RWPE2 (cell line): Measurements from ENCODE around the gene CRYZ.

Source experiments
- ATAC-seq: fragments of 200-7000 bp; cut with Tn5 transposase; 3 replicates; pipeline ENCODE4 v1.9.1; 2021; ENCODE audit warnings: low read depth
- DNase-seq: peaks from one replicate; pipeline ENCODE4 v3.0.0-alpha.2; 2020; ENCODE audit warnings: low spot score
- H3K27ac ChIP-seq: fragments of 450-650 bp; 2 replicates; pipeline ENCODE4 v1.5.1; 2017; ENCODE audit warnings: mild to moderate bottlenecking; ENCODE audit not compliant: poor library complexity, severe bottlenecking
- H3K27me3 ChIP-seq: fragments of 250-450 bp; sonication (Bioruptor Pico); 2 replicates; pipeline ENCODE4 v1.5.1; 2021; ENCODE audit warnings: mild to moderate bottlenecking, moderate library complexity; ENCODE audit not compliant: insufficient read depth, poor library complexity, severe bottlenecking
- H3K36me3 ChIP-seq: fragments of 250-450 bp; sonication (Bioruptor Pico); 2 replicates; pipeline ENCODE4 v1.5.1; 2020; ENCODE audit warnings: low read depth, mild to moderate bottlenecking, moderate library complexity
- H3K4me1 ChIP-seq: fragments of 250-450 bp; sonication (Bioruptor Pico); 2 replicates; pipeline ENCODE4 v1.5.1; 2021; ENCODE audit warnings: mild to moderate bottlenecking, moderate library complexity; ENCODE audit not compliant: insufficient read depth, poor library complexity, severe bottlenecking
- H3K4me3 ChIP-seq: fragments of 250-450 bp; sonication (Bioruptor Pico); 2 replicates; pipeline ENCODE4 v1.5.1; 2021; ENCODE audit warnings: mild to moderate bottlenecking, moderate library complexity; ENCODE audit not compliant: severe bottlenecking
- H3K9me3 ChIP-seq: fragments of 250-450 bp; sonication (Bioruptor Pico); 2 replicates; pipeline ENCODE4 v1.5.1; 2021; ENCODE audit warnings: mild to moderate bottlenecking, moderate library complexity; ENCODE audit not compliant: severe bottlenecking
- CTCF ChIP-seq: fragments of 450-650 bp; IDR thresholded peaks from one replicate; pipeline ENCODE4 v1.5.1; 2017; ENCODE audit warnings: mild to moderate bottlenecking, moderate library complexity; ENCODE audit not compliant: poor library complexity, severe bottlenecking

CRYZ gene

DNA sequence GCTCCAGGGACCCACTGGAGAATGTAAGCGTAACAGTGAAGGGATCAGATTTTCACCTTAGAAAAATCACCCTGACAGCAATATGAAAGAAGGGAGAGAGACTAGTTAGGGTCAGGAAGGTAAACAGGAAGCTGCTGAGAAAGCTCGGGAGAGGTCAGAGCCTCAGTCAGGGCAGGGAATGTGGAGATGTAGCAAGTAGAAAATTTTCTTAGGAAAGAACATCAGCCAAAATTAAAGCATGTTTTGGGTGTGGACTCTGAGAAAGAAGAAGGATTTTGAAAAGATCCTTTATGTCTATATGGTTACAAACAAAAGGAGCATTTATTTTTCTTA is 42.5 kb downstream of the CRYZ start:
- Histone ChIP-seq H3K4me1 (peaks cover 13% of the 10 kb centered on the region), H3K36me3 (no peaks in the 10 kb centered on the region), H3K4me3 (no peak overlapping the region), H3K27me3 (no peaks in the 10 kb centered on the region), H3K27ac (no peak overlapping the region), H3K9me3 (no peaks in the 10 kb centered on the region)
- ATAC-seq (no peak), DNase-seq (no peak)
- no peak for TF ChIP-seq CTCF

DNA sequence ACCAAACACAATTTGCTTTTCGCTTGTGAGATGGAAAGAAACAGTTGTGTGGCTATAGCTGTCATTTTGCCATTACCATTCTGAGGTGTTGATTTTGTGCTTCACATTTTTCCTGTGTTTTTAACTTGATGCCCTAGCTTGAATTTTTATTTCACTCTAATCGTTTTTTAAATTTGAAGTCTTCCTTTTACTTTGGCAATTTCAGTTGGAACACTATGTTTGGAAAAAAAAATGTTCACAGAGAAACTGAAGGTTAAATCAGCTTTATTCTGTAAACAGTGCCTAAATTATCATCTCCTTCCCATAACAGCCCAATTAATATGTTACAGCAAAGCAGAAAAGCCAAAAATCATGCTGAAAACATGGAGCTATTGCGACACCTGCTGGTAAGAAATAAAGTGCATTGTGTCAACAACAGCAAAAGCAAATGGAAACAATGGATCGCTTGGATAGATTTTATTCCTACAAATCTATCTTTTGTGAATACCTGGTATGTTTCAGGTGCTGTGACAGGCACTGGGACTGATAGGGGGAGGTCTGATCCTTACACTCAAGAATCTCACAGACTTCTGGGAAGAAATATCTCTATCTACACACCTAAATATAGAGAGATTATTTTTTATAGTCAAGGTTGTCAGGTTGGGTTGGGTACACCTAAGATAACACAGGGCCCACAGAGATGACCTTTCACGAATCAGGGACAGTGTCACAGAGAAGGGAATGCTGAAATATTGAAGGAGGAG is 43.1 kb downstream of the CRYZ start:
- Histone ChIP-seq H3K4me3 (no peak overlapping the region), H3K27me3 (no peaks in the 10 kb centered on the region), H3K4me1 (peaks cover 13% of the 10 kb centered on the region), H3K36me3 (no peaks in the 10 kb centered on the region), H3K27ac (no peak overlapping the region), H3K9me3 (no peaks in the 10 kb centered on the region)
- TF ChIP-seq CTCF: peak; percentile 89
- ATAC-seq (0 out of 3 replicates have a peak, but pooled peaks have one; percentile 35), DNase-seq (no peak)

DNA sequence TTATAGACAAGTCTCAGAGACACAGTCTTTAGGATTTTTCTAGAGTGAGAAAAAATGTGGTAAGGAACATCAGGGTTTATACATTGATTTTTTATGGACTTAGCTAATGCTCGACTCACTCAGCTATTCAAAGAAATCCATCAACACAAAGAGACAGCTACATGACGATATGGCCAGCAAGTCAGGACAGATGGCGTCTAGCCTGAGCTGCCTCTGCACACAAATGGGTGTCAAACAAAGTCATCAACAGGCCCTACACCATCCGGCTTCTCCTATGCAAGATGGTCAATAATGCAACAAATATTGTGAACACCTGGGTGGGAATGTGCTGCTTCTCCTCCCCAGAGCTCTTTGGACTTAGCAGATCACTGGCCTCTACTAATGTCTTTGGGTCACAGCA is 45.9 kb downstream of the CRYZ start:
- ATAC-seq (no peak), DNase-seq (no peak)
- peaks cover 3% of the 10 kb centered on the region for H3K4me1 ChIP-seq
- no peak overlapping the region for H3K27ac ChIP-seq
- no peak for TF ChIP-seq CTCF
- H3K27me3 ChIP-seq: no peaks in the 10 kb centered on the region
- H3K4me3 ChIP-seq: no peak overlapping the region
- H3K36me3 ChIP-seq: no peaks in the 10 kb centered on the region
- H3K9me3 ChIP-seq: no peaks in the 10 kb centered on the region

- no peak for TF ChIP-seq CTCF
- H3K27me3 ChIP-seq: peaks cover 6% of the 10 kb centered on the region
- H3K4me1 ChIP-seq: no peaks in the 10 kb centered on the region
These were observed 48.5 kb downstream of the CRYZ start for GRCh38 chr1:74684301-74684700.

GRCh38 chr1:74683656-74684055 is 49.2 kb downstream of the CRYZ start:
- Histone ChIP-seq H3K9me3 (no peaks in the 10 kb centered on the region), H3K4me1 (no peaks in the 10 kb centered on the region), H3K4me3 (no peak overlapping the region), H3K27me3 (peaks cover 6% of the 10 kb centered on the region), H3K27ac (no peak overlapping the region), H3K36me3 (no peaks in the 10 kb centered on the region)
- no peak for ATAC-seq
- no peak for DNase-seq
- TF ChIP-seq CTCF: no peak

More at GRCh38 chr1:74684301-74684700, 48.5 kb downstream of the CRYZ start:
- H3K27ac ChIP-seq: no peak overlapping the region
- ATAC-seq (no peak), DNase-seq (no peak)
- H3K4me3 ChIP-seq: no peak overlapping the region
- no peaks in the 10 kb centered on the region for H3K36me3 ChIP-seq
- H3K9me3 ChIP-seq: no peaks in the 10 kb centered on the region
